HG02759 (cell line): ENCODE measurements around the gene TMEM126B.
A peak's percentile ranks its signal among the peaks of the same experiment; 100 is the strongest.
"Not testable (repeated sequence)": the region's sequence is repeated elsewhere in the genome, so short reads cannot be mapped to it uniquely, and the experiment has no call there.

ENCODE experiments used
- ATAC-seq: cut with Tn5 transposase; IDR thresholded peaks from one replicate; pipeline ENCODE4 v1.9.1; 2021; ENCODE audit warnings: mild to moderate bottlenecking, moderate library complexity; ENCODE audit not compliant: unreplicated experiment

TMEM126B gene

DNA sequence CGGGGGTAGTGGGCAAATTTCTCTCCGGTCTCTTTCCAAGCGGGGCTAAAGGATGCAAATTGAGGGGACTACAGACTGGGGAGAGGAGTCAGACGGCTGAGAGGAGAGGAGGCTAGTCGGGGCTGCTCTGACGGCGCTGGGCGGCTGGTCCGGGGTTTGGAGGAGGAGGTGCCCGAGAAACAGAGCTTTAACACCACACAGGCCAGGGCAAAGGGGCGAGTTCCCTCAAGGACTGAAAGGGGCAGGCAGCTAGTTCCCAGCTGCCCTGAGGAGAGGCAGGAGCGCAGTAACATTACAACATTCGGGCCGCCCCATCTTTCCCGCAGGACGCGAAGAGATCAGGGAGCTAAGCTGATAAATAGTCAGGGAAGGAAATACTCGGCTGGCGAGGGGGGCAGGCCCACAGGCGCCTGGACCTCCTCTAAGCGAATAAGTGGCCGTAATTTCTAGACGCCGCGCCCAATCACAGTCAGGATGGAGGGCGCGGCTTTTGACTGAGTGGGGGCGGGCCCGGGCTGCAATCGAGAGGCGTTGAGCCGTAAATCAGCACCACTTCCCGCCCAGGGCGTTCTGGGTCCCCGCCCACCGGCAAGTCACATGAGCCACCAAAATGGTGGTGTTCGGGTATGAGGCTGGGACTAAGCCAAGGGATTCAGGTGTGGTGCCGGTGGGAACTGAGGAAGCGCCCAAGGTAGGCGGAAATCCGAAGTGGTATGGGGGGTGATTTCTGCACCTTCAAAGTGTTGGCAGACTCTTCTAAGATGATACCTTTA lies at the start of gene TMEM126B:
Gene TMEM126B (plus strand): TSS at position 596 of the 773 bp plus-strand sequence. CDS start 15 bp downstream, at position 611.
- peak; percentile 99 for ATAC-seq

DNA sequence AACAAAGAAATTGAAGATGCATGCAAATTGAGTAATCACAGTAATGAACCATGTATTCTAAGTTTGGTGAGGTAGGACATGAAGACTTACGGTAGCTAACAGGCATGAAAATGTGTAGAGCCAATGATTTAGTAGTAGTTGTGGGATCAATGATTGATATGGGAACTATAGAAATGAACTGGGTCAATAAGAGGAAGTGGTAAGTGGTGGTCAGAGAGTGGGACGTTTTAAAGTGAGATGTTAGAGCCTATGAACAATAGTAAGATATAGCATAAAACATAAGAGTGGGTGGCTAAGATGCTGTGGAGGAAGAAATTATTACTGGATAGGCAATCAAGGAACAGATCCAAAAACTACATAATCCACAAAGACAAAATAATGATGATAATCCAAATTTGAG lies 46.3 kb upstream of the TMEM126B start:
- ATAC-seq: no peak

DNA sequence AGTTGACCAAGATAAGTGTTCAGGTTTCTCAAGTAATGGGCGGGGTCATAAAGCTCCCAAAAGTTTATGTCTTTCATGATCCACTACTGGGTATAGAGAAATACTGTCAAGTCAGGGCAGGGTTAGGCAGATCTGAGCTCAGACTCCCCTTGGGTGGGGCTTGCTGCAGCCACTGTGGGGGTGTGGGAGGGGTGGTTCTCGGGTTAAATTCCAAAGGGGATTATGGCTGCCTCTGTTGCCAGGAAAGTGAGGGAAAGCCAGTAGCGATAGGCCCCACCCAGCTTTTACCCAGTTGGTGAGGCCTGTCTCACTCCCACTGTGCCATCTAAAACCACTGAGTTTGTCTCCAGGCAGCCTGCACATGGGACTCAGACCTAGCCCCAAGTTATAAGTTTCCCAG lies 39.0 kb upstream of the TMEM126B start:
- ATAC-seq: no peak

DNA sequence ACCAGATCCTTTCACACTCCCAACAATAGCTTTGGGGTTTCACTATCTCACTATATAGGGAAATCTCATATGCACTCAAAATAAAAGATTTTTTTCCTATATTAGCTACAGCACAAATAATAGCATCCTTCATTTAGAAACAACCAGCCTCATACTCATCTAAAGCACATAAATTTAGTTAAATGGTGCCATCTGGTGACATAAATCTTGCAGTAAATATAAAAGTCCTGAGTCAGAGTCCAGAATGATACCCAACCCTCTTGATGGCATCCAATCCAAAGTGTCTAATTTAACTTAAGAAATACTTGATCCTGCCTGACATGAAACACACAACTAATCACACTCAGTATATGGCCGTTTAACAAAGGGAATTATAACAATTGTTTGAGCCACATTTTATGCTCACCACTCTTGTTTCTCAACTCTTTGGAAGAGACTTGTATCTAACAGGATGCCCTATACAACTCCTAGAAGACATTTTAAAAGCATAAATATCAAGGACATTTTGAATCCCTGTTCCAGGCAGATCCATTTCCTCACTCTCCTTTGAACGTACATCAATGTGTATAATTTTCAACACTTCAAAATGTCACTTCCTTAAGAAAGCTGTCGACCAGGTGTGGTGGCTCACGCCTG lies 37.4 kb upstream of the TMEM126B start:
- ATAC-seq: peak; percentile 64

DNA sequence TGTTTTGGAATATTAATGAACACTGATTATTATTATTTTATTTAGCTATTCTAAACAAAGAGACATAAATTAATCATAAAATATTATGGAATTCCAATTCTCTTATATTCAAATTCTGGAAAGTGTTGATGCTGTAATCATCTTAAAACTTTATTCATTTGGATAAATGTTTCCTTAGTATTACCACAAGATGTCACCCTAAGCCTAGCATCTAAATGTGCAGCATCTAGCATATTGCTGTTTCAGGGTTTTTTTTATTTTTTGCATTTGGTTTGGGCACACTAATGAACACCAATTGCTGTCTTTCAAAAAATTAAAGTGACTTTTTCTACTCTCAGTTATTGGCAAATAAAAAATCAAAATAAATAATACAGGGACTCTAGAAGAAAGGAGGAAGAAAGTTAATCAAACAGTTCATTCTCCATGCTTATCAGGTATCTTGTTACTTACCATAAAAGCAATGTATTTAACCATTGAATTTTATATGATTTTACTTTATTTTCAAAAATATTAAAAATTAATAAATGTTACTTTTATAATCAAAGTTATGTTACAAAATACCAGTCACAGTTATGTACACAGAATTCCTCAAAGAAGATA lies 33.0 kb upstream of the TMEM126B start:
- ATAC-seq: no peak

DNA sequence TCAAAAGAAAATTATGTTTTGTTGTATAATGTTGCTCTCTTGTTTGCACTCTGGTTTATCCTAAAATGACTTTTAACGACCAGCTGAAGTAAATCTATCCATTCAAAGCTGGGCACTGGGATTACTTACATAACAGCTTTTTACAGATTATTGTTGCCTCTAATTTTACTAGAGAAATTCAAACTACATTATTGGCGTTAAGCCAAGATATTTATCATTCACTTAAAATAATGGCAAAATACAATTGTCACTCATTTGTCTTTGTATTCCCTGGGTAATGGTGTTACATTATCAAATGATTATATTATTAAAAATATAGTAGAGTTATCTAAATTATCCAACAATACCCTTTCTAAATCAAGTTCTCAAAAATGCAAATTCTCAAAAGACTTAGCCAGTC lies 31.5 kb upstream of the TMEM126B start:
- no peak for ATAC-seq

DNA sequence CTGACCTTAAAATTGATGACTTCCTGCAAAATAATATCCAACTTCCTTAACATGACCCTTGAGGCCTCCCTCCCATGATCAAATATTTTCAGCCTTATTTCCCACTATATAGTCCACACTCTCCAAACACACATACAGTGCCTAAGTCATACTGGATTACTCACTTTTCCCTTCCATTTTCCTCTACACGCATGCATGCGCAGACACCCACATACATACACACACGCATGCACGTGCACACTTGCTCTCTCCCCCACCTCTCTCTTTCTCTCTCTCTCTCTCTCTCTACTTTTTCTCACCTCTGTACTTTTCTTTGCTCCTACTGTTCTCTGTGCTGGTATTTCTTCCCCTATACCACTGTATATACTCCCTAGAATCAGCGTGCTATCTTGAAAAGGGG lies 29.3 kb upstream of the TMEM126B start:
- ATAC-seq: no peak

DNA sequence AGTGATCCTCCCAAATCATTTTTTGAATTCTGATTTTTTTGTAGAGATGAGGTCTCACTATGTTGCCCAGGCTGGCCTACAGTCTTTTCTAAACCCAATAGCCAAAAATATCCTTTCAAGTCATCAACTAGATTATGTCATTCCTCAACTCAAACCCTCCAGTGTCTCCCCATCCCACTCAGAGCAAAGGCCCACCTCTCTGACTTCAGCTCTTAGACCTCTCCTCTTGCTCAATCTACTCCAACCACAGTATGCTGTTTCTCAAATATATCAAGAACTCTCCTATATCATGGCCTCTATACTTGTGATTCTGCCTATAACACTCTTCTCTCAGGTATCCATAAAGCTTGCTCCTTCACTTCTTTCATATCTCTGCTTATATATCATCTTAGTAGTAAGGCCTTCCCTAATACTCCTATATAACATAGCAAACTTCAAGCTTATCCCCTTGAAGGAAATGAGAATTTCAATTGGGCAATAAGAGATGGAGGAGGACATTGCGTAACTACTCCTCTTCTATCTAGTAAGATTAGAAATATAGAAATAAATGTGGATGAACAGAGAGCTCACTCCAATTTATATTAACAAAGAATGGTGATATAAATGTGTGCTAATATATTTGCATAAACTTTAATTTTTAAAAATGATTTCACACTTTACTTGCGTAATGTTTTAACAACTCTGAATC lies 25.7 kb upstream of the TMEM126B start:
- no peak for ATAC-seq

DNA sequence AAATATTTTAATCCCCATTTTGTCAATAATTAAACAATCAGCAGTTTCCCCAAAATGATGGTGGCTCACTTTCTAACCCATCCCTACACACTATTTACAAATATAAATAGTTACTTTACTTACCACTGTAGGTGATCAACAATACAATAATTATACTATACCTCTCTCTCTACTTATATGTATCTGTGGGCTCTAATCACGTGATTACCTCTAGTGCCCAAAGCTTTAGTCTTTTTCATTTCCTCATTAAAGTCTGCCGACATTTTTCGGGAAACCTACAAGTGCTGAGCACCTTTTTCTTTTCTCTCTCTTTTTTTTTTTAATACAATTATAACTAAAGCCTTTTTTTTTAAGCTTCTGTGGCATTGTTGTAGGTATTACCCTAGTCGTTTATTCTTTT lies 25.2 kb upstream of the TMEM126B start:
- no peak for ATAC-seq

DNA sequence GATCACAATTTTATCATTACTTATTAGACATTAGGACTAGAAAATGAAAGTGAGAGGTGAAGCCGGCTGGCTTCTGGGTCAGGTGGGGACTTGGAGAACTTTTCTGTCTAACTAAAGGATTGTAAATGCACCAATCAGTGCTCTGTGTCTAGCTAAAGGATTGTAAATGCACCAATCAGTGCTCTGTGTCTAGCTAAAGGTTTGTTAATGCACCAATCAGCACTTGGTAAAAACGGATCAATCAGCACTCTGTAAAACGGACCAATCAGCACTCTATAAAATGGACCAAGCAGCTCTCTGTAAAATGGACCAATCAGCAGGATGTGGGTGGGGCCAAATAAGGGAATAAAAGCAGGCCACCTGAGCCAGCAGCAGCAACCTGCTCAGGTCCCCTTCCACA lies 22.2 kb upstream of the TMEM126B start:
- not testable (repeated sequence) for ATAC-seq

DNA sequence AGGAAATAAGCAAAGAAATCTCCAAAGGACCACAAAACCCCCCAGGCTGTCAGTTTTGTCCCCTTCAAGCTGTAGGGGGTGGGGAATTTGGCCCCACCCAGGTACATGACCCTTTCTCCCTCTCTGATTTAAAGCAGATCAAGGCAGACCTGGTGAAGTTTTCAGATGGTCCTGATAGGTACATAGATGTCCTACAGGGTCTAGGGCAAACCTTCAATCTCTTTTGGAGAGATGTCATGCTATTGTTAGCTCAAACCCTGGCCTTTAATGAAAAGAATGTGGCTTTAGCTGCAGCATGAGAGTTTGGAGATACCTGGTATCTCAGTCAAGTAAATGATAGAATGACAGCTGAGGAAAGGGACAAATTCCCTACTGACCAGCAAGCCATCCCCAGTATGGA lies 19.8 kb upstream of the TMEM126B start:
- ATAC-seq: not testable (repeated sequence)

DNA sequence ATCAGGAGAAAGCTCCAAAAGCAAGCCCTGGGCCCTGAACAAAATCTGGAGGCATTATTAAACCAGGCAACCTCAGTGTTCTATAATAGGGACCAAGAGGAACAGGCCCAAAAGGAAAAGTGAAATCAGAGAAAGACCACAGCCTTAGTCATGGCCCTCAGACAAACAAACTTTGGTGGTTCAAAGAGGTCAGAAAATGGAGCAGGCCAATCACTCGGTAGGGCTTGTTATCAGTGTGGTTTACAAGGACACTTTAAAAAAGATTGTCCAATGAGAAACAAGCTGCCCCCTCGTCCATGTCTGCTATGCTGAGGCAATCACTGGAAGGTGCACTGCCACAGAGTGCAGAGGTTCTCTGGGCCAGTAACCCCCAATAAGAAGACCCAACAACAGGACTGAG lies 19.1 kb upstream of the TMEM126B start:
- not testable (repeated sequence) for ATAC-seq

DNA sequence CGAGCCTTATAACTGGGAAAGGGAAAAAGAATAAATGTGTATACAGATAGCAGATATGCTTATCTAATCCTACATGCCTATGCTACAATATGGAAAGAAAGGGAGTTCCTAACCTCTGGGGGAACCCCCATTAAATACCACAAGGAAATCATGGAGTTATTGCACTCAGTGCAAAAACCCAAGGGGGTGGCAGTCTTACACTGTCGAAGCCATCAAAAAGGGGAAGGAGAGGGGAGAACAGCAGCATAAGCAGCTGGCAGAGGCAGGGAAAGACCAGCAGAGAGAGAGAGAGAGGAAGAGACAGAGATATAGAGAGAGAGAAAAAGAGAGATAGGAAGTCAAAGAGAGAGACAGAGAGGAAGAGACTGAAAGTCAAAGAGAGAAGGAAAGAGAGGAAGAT lies 16.8 kb upstream of the TMEM126B start:
- ATAC-seq: not testable (repeated sequence)

DNA sequence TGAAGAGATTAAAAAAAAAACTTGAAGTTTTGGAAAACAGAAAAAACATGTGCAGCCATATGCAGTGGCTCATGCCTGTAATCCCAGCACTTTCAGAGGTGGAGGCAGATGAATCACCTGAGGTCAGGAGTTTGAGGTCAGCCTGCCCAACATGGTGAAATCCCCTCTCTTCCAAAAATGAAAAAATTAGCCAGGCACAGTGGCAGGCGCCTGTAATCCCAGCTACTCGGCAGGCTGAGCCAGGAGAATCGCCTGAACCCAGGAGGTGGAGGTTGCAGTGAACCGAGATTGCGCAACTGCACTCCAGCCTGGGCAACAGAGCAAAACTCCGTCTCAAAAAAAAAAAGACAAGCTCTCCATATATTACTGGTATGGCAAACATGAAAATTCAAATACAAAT lies 8.9 kb upstream of the TMEM126B start:
- ATAC-seq: no peak

DNA sequence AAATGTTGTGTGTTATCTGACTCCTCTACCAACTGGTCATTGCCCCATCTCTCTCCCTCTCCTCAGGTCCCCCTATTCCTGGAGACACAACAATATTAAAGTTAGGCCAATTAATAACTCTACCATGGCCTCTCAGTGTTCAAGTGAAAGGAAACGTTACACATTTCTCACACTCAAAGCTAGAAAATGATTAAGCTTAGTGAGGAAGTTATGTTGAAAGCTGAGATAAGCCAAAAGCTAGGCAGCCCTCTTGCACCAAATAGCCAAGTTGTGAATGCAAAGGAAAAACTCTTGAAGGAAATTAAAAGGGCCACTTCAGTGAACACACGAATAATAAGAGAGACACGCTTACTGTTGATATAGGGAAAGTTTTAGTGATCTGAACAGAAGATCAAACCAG lies 8.1 kb upstream of the TMEM126B start:
- no peak for ATAC-seq

DNA sequence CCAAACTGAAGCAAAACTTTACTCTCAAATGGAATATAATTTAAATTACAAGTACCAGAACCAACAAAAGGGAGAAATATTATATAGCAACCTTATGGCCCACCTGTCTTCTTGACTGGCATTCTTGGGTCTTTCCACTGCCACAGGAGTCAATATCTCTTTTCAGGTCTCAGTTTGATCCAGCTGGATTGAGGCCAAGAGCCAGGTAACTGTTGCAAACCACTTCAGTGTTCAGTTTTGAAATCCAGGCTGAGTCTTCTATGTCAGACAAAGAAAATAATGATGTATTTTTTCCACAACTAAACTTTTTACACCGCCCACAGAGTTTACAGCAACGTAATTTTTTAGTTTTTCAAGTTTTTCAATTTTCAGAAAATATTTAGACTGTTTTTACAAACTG lies 1.9 kb upstream of the TMEM126B start:
- ATAC-seq: no peak

DNA sequence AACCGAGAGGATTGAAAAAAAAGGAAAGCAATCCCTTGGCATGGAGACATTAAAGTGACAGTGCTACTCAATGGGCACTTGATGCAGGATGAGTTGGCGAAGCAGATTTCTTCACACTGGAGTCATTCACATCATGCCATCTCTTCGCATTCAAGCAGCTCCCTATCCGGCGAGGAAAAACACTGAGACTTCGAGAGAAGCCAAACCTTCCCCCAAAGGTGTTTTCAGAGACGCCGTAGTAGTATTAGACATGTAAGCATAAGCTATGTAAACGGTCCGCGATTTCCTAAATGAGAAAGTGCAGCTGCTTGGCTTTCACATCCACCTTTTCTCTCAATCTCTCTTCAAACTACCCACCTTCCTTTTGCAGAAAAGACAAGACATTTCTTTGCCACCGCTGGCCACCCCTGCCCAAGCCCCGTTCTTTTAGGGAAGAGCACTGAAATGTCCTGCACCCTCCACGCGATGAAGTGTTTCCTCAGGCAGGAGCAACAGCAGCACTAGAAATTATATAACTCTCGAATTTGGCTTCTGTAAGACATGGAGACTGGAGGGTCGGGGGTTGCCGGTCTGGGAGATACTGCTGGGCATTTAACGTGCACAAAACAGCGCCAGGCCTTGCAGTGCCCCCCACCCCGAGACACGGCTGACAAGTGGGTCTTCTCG lies 928 bp upstream of the TMEM126B start, which contains the start of gene DLG2:
Gene DLG2 (minus strand): TSS at position 13 of the 666 bp plus-strand sequence.
- peak; percentile 1 for ATAC-seq

DNA sequence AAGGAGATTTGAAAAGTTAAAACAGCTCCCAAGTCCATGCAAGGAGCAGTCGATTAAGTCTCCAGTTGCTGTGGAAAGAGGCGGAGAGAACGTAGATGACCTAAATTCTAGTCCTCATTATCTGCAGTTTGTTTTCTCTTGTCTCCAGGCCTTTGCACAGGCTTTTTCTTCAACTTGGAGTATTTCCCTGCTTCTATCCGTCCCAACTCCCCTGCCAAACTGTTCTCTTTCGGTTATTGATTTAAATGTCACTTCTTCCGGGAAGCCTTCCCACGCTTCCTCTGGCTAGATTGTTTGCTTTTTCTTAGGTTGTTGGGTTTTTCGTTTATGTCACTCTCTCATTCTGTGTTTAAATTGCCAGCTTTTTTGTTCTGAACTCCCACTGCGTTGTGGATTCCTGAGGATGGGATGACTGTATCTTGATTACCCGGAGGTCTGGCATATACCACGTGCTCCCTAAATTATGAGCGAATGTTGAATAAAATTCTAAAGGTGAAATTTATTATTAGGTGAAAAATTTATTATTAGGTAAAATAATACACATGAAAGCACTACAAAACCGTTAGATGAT lies 463 bp downstream of the TMEM126B start:
- peak; percentile 12 for ATAC-seq

DNA sequence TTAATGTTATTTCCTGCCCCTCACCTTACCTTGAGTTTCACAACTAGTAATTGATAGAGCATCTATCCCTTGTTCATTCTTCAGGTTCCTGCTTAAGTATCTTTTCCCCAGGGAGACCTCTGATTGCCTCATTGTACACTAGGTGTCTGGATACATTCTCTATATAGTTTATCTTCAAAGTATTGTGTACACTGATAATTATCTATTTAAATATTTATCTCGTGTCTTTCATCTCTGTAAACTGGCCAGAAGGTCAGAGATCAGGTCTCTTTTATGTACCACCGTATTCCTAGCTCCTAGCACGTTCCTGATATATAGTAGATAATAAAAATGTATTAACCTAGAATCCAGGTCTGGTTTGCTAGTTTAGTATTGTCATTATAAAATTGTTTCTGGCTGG lies 6.4 kb downstream of the TMEM126B start:
- ATAC-seq: no peak

DNA sequence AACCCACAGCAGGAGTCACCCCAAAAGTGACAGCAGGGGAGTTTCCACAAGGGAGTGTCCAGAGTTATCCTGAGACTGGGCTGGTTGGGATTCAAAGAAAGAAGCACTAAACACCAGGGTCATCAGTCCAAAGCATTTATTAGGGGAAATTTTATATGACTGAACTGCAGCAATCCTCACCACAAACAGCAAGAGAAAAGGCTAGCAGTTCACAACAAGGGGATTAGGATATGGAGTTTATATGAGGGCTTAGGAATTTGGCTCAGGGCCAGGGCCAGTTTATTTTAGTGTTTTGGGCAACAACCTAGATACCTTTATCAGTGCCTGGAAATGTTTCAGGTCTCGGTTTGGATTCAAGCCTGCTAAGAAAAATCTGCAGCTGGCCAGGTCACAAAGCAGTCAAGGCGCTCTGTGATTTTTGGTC lies 14.8 kb downstream of the TMEM126B start:
- no peak for ATAC-seq

DNA sequence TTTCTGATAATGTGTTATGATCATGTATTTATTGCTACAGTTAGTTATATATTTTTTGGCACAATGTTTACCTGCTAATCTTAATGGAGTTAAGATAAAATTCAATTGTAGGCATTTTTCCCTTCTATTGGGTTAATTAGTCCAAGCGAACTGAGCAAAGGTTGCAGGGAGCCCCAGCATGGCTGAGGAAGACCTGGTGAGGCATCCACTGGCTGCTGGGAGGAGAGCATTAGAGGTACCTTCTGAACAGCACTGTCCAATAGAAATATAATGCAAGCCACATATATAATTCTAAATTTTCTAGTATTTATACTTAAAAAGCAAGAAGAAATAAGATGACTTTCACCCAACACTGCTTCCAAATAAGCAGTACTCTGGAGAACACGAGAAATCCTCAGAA lies 18.7 kb downstream of the TMEM126B start:
- peak; percentile 2 for ATAC-seq
